ENCODE data around the gene SIRT5.

SIRT5 gene

DNA sequence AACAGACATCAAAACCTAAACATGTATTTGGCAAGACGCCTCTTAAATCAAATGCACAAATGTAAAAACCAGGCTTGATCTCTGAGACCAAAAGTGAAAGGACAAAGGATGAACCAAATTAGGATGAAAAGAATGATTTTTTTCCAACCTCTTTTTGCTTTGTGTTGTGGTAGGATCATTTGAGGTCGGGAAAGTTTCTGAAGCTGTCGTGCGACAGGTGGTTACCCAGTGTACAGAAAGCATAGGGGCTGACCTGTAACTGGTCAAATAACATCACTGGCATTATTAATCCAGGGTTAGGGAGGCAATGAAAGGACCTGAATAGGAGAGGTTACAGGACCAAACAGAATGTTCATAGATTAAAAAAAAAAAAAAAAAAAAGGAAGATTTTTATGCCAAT, 22.7 kb downstream of the SIRT5 start:
- DNase-seq (ENCODE audit: low read depth, low spot score): no peak
- H3K9me3 ChIP-seq (ENCODE audit: low read depth, low read length): no peaks in the 10 kb centered on the region
- peaks cover 20% of the 10 kb centered on the region; the same call in 1 of the 2 replicates for H3K36me3 ChIP-seq (ENCODE audit: insufficient read depth, low read length)
- no peak overlapping the region for H3K4me3 ChIP-seq
- H3K9ac ChIP-seq (ENCODE audit: insufficient read length): no peak overlapping the region
- TF ChIP-seq EZH2 (IDR thresholded peaks at IDR 0.05) (no peak), POLR2AphosphoS5 (IDR thresholded peaks at IDR 0.05; ENCODE audit: borderline replicate concordance, low read depth, low read length) (no peak), FOXP2 (optimal IDR thresholded peaks at IDR 0.05; ENCODE audit: control extremely low read depth, extremely low read length, insufficient read depth) (no peak)
- H3K27ac ChIP-seq: no peak overlapping the region

DNA sequence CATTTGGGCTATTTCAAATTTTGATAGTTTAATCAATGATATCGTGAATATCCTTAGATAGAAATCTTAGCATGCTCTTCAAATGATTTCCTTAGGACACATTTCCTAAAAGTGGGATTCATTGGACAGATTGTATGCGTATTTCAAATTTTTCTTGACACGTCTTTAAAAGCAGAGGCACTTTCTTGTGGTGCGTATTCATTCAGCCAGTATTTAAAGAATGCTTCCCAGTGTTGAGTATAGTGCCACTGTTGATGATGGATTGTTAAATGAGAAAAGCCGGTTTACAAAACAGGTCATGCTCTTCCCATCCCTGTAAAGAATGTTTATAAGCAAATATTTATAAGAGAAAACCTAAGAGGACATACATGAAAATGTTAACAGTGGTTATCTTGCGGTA, 25.6 kb downstream of the SIRT5 start:
- no peaks in the 10 kb centered on the region for H3K9me3 ChIP-seq (ENCODE audit: low read depth, low read length)
- no peak overlapping the region for H3K4me3 ChIP-seq
- H3K36me3 ChIP-seq (ENCODE audit: insufficient read depth, low read length): peaks cover 30% of the 10 kb centered on the region
- DNase-seq (ENCODE audit: low read depth, low spot score): no peak
- H3K9ac ChIP-seq (ENCODE audit: insufficient read length): no peak overlapping the region
- TF ChIP-seq FOXP2 (optimal IDR thresholded peaks at IDR 0.05; ENCODE audit: control extremely low read depth, extremely low read length, insufficient read depth): no peak
- TF ChIP-seq POLR2AphosphoS5 (IDR thresholded peaks at IDR 0.05; ENCODE audit: borderline replicate concordance, low read depth, low read length): no peak
- no peak for TF ChIP-seq EZH2 (IDR thresholded peaks at IDR 0.05)
- H3K27ac ChIP-seq: no peak overlapping the region

DNA sequence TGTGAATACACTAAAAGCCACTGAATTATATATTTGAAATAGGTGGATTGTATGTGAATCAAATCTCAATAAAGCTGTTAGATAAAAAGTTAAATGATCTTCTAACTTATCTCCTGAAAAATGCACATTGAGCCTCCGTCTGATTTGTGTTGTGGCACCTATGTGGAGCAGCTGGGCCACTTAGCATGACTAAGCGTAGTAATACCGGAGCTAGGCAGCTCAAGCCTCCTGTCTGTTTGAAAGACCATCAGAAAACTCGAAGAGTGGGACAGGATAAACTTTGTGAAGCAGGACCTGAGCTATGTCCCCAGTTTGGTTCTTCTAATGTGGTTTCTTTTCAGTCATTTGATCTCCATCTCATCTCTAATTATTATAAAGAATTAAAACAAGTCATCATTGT, 29.7 kb downstream of the SIRT5 start:
- H3K9ac ChIP-seq (ENCODE audit: insufficient read length): no peak overlapping the region
- TF ChIP-seq POLR2AphosphoS5 (IDR thresholded peaks at IDR 0.05; ENCODE audit: borderline replicate concordance, low read depth, low read length): no peak
- no peak for TF ChIP-seq FOXP2 (optimal IDR thresholded peaks at IDR 0.05; ENCODE audit: control extremely low read depth, extremely low read length, insufficient read depth)
- TF ChIP-seq EZH2 (IDR thresholded peaks at IDR 0.05): no peak
- H3K4me3 ChIP-seq: no peak overlapping the region
- no peaks in the 10 kb centered on the region for H3K9me3 ChIP-seq (ENCODE audit: low read depth, low read length)
- peaks cover 26% of the 10 kb centered on the region for H3K36me3 ChIP-seq (ENCODE audit: insufficient read depth, low read length)
- no peak for DNase-seq (ENCODE audit: low read depth, low spot score)
- H3K27ac ChIP-seq: no peak overlapping the region

DNA sequence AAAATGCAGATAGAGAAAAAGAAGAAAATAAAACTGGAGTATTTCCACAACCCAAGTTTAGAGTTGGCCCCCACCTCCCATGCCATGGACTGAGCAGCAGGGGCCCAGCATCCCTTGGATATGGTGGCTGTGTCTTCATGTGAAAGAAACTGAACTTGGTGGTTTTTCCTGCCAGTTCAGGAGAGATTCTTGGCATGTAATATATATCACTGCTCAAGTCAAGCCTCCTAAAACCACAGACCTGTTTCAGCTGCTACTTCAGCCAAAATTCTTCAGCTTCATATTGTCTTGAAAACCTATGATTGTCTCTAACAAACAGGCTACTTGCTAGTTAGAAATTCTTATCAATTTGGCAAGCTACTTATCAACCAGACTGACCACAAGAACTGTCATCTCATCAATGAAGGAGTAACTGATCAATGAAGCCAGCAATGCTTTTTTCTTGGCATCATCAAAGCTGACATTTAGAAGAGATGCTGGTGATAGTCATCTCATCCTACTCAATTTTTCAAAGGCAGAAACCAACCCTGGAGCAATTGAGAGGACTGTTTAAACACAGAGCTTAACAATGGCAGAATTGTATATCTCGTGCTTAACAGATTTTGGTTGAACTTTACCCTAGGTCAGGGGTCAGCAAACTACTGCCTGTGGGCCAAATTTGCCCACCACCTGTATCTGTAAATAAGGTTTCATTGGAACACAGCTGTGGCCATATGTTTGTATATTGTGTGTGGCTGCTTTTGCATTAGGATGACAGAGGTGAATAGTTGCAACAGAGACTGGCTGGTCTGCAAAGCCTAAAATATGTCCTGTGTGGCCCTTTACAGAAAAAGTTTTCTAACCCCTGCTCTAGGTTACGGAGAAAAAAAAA, 30.4 kb downstream of the SIRT5 start:
- H3K36me3 ChIP-seq (ENCODE audit: insufficient read depth, low read length): peaks cover 26% of the 10 kb centered on the region
- no peak for DNase-seq (ENCODE audit: low read depth, low spot score)
- H3K9me3 ChIP-seq (ENCODE audit: low read depth, low read length): no peaks in the 10 kb centered on the region
- TF ChIP-seq POLR2AphosphoS5 (IDR thresholded peaks at IDR 0.05; ENCODE audit: borderline replicate concordance, low read depth, low read length): no peak
- no peak for TF ChIP-seq EZH2 (IDR thresholded peaks at IDR 0.05)
- TF ChIP-seq FOXP2 (optimal IDR thresholded peaks at IDR 0.05; ENCODE audit: control extremely low read depth, extremely low read length, insufficient read depth): no peak
- H3K9ac ChIP-seq (ENCODE audit: insufficient read length): no peak overlapping the region
- no peak overlapping the region for H3K27ac ChIP-seq
- H3K4me3 ChIP-seq: no peak overlapping the region

GRCh38 chr6:13605634-13606033, 31.2 kb downstream of the SIRT5 start:
- no peak for DNase-seq (ENCODE audit: low read depth, low spot score)
- Histone ChIP-seq H3K4me3 (no peak overlapping the region), H3K9ac (ENCODE audit: insufficient read length) (no peak overlapping the region), H3K27ac (no peak overlapping the region), H3K36me3 (ENCODE audit: insufficient read depth, low read length) (peaks cover 24% of the 10 kb centered on the region), H3K9me3 (ENCODE audit: low read depth, low read length) (no peaks in the 10 kb centered on the region)
- TF ChIP-seq POLR2AphosphoS5 (IDR thresholded peaks at IDR 0.05; ENCODE audit: borderline replicate concordance, low read depth, low read length): no peak
- TF ChIP-seq EZH2 (IDR thresholded peaks at IDR 0.05): no peak
- TF ChIP-seq FOXP2 (optimal IDR thresholded peaks at IDR 0.05; ENCODE audit: control extremely low read depth, extremely low read length, insufficient read depth): no peak

DNA sequence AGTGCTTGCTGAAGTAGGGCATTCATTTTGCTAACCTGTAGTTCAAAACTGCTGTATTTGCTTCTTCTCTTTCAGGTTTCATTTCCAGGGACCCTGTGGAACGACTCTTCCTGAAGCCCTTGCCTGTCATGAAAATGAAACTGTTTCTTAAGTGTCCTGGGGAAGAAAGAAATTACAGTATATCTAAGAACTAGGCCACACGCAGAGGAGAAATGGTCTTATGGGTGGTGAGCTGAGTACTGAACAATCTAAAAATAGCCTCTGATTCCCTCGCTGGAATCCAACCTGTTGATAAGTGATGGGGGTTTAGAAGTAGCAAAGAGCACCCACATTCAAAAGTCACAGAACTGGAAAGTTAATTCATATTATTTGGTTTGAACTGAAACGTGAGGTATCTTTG, 37.3 kb downstream of the SIRT5 start:
- Histone ChIP-seq H3K36me3 (ENCODE audit: insufficient read depth, low read length) (peaks cover 7% of the 10 kb centered on the region), H3K9me3 (ENCODE audit: low read depth, low read length) (no peaks in the 10 kb centered on the region), H3K4me3 (no peak overlapping the region), H3K9ac (ENCODE audit: insufficient read length) (no peak overlapping the region), H3K27ac (peak overlapping the region; percentile 48; the same call in 1 of the 2 replicates)
- no peak for TF ChIP-seq EZH2 (IDR thresholded peaks at IDR 0.05)
- no peak for TF ChIP-seq FOXP2 (optimal IDR thresholded peaks at IDR 0.05; ENCODE audit: control extremely low read depth, extremely low read length, insufficient read depth)
- no peak for TF ChIP-seq POLR2AphosphoS5 (IDR thresholded peaks at IDR 0.05; ENCODE audit: borderline replicate concordance, low read depth, low read length)
- DNase-seq (ENCODE audit: low read depth, low spot score): no peak

DNA sequence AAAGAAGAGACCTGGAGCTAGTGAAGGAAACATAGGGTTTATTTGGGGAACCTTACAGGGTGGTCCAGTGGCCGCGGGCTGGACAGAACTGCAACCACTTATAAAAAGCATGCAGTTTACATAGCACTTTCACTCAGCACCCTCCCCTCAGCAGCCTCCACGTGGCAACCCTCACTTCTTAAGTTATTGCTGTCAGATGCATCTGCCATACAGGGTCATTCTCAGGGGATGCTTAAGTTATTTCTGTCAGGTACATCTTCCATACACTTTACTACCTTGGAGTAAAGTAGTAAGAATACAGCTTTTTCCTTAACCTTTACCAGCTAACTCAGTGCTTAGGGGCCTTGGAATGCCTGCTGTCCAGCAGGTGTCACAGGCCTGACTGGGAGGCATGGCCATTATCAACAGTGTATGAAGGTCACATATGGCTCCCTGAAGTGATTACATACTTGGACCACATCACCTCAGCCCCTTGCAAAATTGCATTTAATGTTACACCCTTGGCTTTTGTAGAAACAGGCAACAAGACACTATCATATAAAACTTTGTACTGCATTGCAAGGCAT, 38.7 kb downstream of the SIRT5 start:
- TF ChIP-seq EZH2 (IDR thresholded peaks at IDR 0.05) (no peak), POLR2AphosphoS5 (IDR thresholded peaks at IDR 0.05; ENCODE audit: borderline replicate concordance, low read depth, low read length) (no peak), FOXP2 (optimal IDR thresholded peaks at IDR 0.05; ENCODE audit: control extremely low read depth, extremely low read length, insufficient read depth) (no peak)
- DNase-seq (ENCODE audit: low read depth, low spot score): no peak
- Histone ChIP-seq H3K27ac (no peak overlapping the region), H3K36me3 (ENCODE audit: insufficient read depth, low read length) (peaks cover 19% of the 10 kb centered on the region), H3K9me3 (ENCODE audit: low read depth, low read length) (no peaks in the 10 kb centered on the region), H3K4me3 (peak overlapping the region; percentile 99; the same call in 1 of the 2 replicates), H3K9ac (ENCODE audit: insufficient read length) (no peak overlapping the region)

- Histone ChIP-seq H3K9ac (ENCODE audit: insufficient read length) (peak overlapping the region; percentile 97), H3K9me3 (ENCODE audit: low read depth, low read length) (no peaks in the 10 kb centered on the region), H3K4me3 (peak overlapping the region; percentile 99), H3K36me3 (ENCODE audit: insufficient read depth, low read length) (peaks cover 29% of the 10 kb centered on the region), H3K27ac (peak overlapping the region; percentile 81)
- DNase-seq (ENCODE audit: low read depth, low spot score): no peak
- no peak for TF ChIP-seq EZH2 (IDR thresholded peaks at IDR 0.05)
- no peak for TF ChIP-seq POLR2AphosphoS5 (IDR thresholded peaks at IDR 0.05; ENCODE audit: borderline replicate concordance, low read depth, low read length)
- TF ChIP-seq FOXP2 (optimal IDR thresholded peaks at IDR 0.05; ENCODE audit: control extremely low read depth, extremely low read length, insufficient read depth): no peak
Measured at GRCh38 chr6:13614126-13614925, 39.9 kb downstream of the SIRT5 start.

Measured in SK-N-MC (cell line).